T-helper 17 cell (primary cell): ENCODE results near the gene SPOP. TPM values are rescaled to one million over a fixed set of nuclear protein-coding genes. Genes with fewer than 3 reads are reported as not detected.
"Not testable (repeated sequence)": the region's sequence is repeated elsewhere in the genome, so short reads cannot be mapped to it uniquely, and the experiment has no call there.

Source experiments
- ATAC-seq: fragments of 150-1000 bp; cut with Tn5 transposase; 2 replicates; pipeline ENCODE4 v1.10.0; 2021; ENCODE audit warnings: mild to moderate bottlenecking, moderate library complexity
- DNase-seq, 3 donors: peaks; one replicate each; pipeline versions ENCODE4 v3.0.0 to v3.0.0-alpha.2; 2020 to 2021
- H3K9me3 ChIP-seq: one replicate; pipeline ENCODE4 v1.7.0; 2013; ENCODE audit warnings: low read length, mild to moderate bottlenecking; ENCODE audit not compliant: control insufficient read depth, poor library complexity, severe bottlenecking
- H3K27ac Mint-ChIP-seq: one replicate; pipeline ENCODE4 v1.8.0; 2022; ENCODE audit warnings: mild to moderate bottlenecking, moderate library complexity, mixed read lengths
- H3K27me3 Mint-ChIP-seq: one replicate; pipeline ENCODE4 v1.8.0; 2022; ENCODE audit warnings: mixed read lengths
- H3K36me3 Mint-ChIP-seq: one replicate; pipeline ENCODE4 v1.8.0; 2022; ENCODE audit warnings: low read depth, mixed read lengths
- H3K4me1 Mint-ChIP-seq: one replicate; pipeline ENCODE4 v1.8.0; 2022; ENCODE audit warnings: mild to moderate bottlenecking, mixed read lengths
- H3K4me3 Mint-ChIP-seq: one replicate; pipeline ENCODE4 v1.8.0; 2022; ENCODE audit warnings: mild to moderate bottlenecking, moderate library complexity, mixed read lengths
- total RNA-seq, 4 donors: library from RNA in 2 of 4; stranded (reverse) in 2 of 4; gene quantifications; one replicate each; pipeline ENCODE4 v1.2.3 and lab custom pipeline; 2022 to 2026

Gene SPOP
- total RNA-seq, 2 donors from 2014 or later = 46.8 to 52.7 TPM

GRCh38 chr17:49572806-49573420, 105.0 kb downstream of the SPOP start:
- peaks cover 41% of the 10 kb centered on the region for H3K27me3 Mint-ChIP-seq

GRCh38 chr17:49572226-49572625, 105.7 kb downstream of the SPOP start:
- H3K9me3 ChIP-seq = no peaks in the 10 kb centered on the region
- ATAC-seq (no peak), DNase-seq (no peak)
- no peak overlapping the region for H3K4me3 Mint-ChIP-seq
- no peak overlapping the region for H3K27ac Mint-ChIP-seq
- H3K27me3 Mint-ChIP-seq = peaks cover 36% of the 10 kb centered on the region
- H3K36me3 Mint-ChIP-seq = no peaks in the 10 kb centered on the region
- peaks cover 27% of the 10 kb centered on the region for H3K4me1 Mint-ChIP-seq

More at GRCh38 chr17:49572806-49573420, 105.0 kb downstream of the SPOP start:
- Mint-ChIP-seq H3K36me3 (no peaks in the 10 kb centered on the region), H3K4me3 (no peak overlapping the region), H3K4me1 (peaks cover 23% of the 10 kb centered on the region), H3K27ac (no peak overlapping the region)
- no peaks in the 10 kb centered on the region for H3K9me3 ChIP-seq
- ATAC-seq (no peak), DNase-seq (no peak)

- H3K36me3 Mint-ChIP-seq = no peaks in the 10 kb centered on the region
- H3K9me3 ChIP-seq = no peaks in the 10 kb centered on the region
- no peak overlapping the region for H3K4me3 Mint-ChIP-seq
- peaks cover 35% of the 10 kb centered on the region for H3K27me3 Mint-ChIP-seq
- ATAC-seq = no peak
- no peak for DNase-seq
- peak overlapping the region; percentile 84 for H3K27ac Mint-ChIP-seq
- H3K4me1 Mint-ChIP-seq = peaks cover 24% of the 10 kb centered on the region
Measured at GRCh38 chr17:49571764-49572163, 106.1 kb downstream of the SPOP start.

DNA sequence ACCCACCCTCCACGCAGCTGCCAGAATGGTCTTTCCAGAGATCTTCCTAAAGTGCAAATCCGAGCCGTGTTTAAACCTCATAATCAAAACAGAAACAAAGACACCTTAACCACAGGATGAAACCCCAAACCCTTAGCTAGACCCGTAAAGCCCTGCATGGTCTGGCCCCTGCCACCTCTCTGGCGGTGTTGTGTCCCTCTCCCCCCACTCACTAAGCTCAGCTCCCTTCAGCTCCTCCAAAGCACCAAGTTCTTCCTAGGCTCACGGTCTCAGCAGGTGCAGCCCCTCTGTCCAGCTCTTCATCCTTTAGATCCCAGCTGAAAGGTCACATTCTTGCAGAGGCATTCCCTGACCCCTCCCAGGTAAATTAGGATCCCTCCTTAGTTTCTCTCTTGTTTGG, 106.6 kb downstream of the SPOP start:
- H3K27me3 Mint-ChIP-seq = peaks cover 37% of the 10 kb centered on the region
- H3K4me3 Mint-ChIP-seq = no peak overlapping the region
- ATAC-seq (no peak), DNase-seq (no peak)
- no peaks in the 10 kb centered on the region for H3K9me3 ChIP-seq
- peaks cover 24% of the 10 kb centered on the region for H3K4me1 Mint-ChIP-seq
- peak overlapping the region; percentile 84 for H3K27ac Mint-ChIP-seq
- no peaks in the 10 kb centered on the region for H3K36me3 Mint-ChIP-seq

DNA sequence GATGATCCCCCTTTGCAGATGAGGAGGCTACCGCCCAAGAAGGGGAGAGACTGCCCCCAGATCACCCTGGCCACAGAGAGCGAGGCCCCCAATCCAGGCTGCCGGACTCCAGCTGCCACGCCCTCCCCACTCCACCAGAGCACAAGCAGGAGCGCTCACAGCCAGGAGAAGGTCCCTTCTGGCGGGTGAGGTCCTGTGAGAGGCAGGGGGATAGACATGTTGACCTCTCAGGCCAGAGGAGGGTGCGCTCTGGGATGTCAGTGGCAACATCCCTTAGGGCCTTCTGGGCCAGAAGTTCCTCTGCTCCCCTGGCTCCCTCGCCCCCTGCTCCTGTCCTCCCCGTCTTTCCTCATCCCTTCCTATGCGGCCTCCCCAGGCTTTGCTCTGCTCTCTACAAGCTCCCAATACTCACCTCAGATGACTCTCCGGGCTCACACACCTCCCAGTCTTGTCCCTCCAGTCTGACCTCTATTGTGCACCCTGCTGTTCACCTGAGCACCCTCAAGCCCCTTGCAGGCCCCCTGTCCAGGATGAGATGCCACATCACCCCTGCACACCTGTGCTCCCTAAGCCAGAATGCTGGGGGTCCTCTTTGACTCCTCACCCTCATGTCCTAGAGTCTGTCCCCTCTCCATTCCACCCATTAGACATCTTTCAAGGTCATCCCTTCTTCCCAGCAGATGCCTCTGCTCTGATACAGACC, 107.2 kb downstream of the SPOP start:
- peaks cover 23% of the 10 kb centered on the region for H3K4me1 Mint-ChIP-seq
- ATAC-seq = no peak

DNA sequence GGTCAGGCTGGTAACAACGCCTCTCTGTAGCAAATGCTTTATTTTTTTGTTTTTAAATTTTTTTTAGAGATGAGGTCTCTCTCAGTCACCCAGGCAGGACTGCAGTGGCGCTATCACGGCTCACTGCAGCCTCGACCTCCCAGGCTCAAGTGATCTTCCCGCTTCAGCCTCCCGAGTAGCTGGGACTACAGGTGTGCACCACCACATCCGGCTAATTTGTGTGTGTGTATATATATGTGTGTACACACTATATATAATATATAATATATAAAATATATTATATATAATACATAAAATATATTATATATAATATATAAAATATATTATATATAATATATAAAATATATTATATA, 109.2 kb downstream of the SPOP start:
- Mint-ChIP-seq H3K27me3 (peaks cover 24% of the 10 kb centered on the region), H3K4me1 (peaks cover 21% of the 10 kb centered on the region)
- H3K27ac Mint-ChIP-seq, H3K36me3 Mint-ChIP-seq, H3K9me3 ChIP-seq, H3K4me3 Mint-ChIP-seq, ATAC-seq, DNase-seq: not testable (repeated sequence)

More for the DNA sequence above, 107.2 kb downstream of the SPOP start:
- no peaks in the 10 kb centered on the region for H3K9me3 ChIP-seq
- H3K27me3 Mint-ChIP-seq = peaks cover 37% of the 10 kb centered on the region
- DNase-seq = no peak
- H3K36me3 Mint-ChIP-seq = no peaks in the 10 kb centered on the region
- H3K27ac Mint-ChIP-seq = peak overlapping the region; percentile 84
- H3K4me3 Mint-ChIP-seq = peak overlapping the region; percentile 92

GRCh38 chr17:49567871-49568694, 109.8 kb downstream of the SPOP start:
- Mint-ChIP-seq H3K27me3 (peaks cover 18% of the 10 kb centered on the region), H3K4me1 (peaks cover 21% of the 10 kb centered on the region), H3K27ac (no peak overlapping the region), H3K4me3 (peak overlapping the region; percentile 36), H3K36me3 (no peaks in the 10 kb centered on the region)
- DNase-seq = peak; percentile 69 to 75 (median 69)
- ATAC-seq = peak; percentile 54
- H3K9me3 ChIP-seq = no peaks in the 10 kb centered on the region

DNA sequence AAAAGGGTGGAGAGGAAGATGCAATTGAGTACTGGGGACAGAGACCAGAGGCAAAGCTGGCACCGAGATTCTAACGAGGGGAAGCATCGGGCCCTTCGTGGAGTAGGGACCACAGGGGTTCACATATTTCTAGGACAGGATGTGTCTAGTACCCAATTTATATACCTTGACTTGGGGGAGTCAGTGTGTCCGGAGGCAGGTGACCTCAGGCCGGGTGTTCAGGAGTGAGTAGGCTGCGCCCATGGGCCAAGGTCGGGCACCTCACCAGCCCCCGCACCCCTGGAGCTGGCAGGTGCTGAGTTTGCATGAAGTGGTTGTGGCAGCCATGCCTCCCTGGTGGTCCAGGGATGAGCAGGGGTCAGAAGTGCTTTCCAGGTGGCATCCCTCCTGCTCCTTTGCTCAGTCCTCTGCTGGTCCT, 110.8 kb downstream of the SPOP start:
- H3K9me3 ChIP-seq = no peaks in the 10 kb centered on the region
- Mint-ChIP-seq H3K27ac (no peak overlapping the region), H3K4me3 (no peak overlapping the region), H3K27me3 (peaks cover 15% of the 10 kb centered on the region), H3K4me1 (peaks cover 21% of the 10 kb centered on the region), H3K36me3 (no peaks in the 10 kb centered on the region)
- ATAC-seq = no peak
- DNase-seq = no peak

GRCh38 chr17:49566668-49567071, 111.2 kb downstream of the SPOP start:
- DNase-seq (no peak), ATAC-seq (no peak)
- no peaks in the 10 kb centered on the region for H3K9me3 ChIP-seq
- Mint-ChIP-seq H3K4me3 (no peak overlapping the region), H3K36me3 (no peaks in the 10 kb centered on the region), H3K27ac (no peak overlapping the region), H3K27me3 (peaks cover 11% of the 10 kb centered on the region), H3K4me1 (peaks cover 21% of the 10 kb centered on the region)

GRCh38 chr17:49565948-49566491, 111.9 kb downstream of the SPOP start:
- H3K9me3 ChIP-seq = no peaks in the 10 kb centered on the region
- peaks cover 15% of the 10 kb centered on the region for H3K4me1 Mint-ChIP-seq
- H3K36me3 Mint-ChIP-seq = no peaks in the 10 kb centered on the region
- H3K27ac Mint-ChIP-seq = no peak overlapping the region
- no peak for DNase-seq
- ATAC-seq = no peak
- H3K27me3 Mint-ChIP-seq = peaks cover 5% of the 10 kb centered on the region
- no peak overlapping the region for H3K4me3 Mint-ChIP-seq

DNA sequence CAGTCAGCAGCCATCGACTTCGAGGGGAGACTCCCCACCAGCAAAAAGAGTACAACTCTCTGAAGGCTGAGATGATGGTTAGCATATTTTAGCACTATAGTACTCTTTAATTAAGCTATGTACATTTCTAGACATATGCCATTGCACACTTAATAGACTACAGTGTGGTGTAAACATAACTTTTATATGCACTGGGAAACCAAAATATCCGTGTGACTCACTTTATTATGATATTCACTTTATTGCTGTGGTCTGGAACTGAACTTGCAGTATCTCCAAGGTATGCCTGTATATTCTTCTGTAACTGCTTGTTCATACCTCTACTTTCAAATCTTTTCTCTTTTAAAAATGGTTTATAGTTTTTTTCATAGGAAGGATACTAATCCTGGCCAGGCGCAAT, 113.3 kb downstream of the SPOP start:
- Mint-ChIP-seq H3K36me3 (no peaks in the 10 kb centered on the region), H3K4me3 (no peak overlapping the region), H3K4me1 (peaks cover 11% of the 10 kb centered on the region), H3K27me3 (peaks cover 5% of the 10 kb centered on the region), H3K27ac (no peak overlapping the region)
- no peaks in the 10 kb centered on the region for H3K9me3 ChIP-seq
- ATAC-seq (no peak), DNase-seq (no peak)

GRCh38 chr17:49557312-49558024, 120.4 kb downstream of the SPOP start:
- peaks cover 5% of the 10 kb centered on the region for H3K27me3 Mint-ChIP-seq
- peaks cover 3% of the 10 kb centered on the region for H3K36me3 Mint-ChIP-seq
- no peaks in the 10 kb centered on the region for H3K9me3 ChIP-seq
- peaks cover 6% of the 10 kb centered on the region for H3K4me1 Mint-ChIP-seq
- no peak overlapping the region for H3K27ac Mint-ChIP-seq
- ATAC-seq (peak; percentile 53), DNase-seq (no peak)
- H3K4me3 Mint-ChIP-seq = no peak overlapping the region
